ENCODE results near the gene CPHXL2. TPM values are rescaled to one million over a fixed set of nuclear protein-coding genes. Genes with fewer than 3 reads are reported as not detected.
A peak's percentile ranks its signal among the peaks of the same experiment; 100 is the strongest.

CPHXL2 gene
- total RNA-seq, 1 donor: not detected

DNA sequence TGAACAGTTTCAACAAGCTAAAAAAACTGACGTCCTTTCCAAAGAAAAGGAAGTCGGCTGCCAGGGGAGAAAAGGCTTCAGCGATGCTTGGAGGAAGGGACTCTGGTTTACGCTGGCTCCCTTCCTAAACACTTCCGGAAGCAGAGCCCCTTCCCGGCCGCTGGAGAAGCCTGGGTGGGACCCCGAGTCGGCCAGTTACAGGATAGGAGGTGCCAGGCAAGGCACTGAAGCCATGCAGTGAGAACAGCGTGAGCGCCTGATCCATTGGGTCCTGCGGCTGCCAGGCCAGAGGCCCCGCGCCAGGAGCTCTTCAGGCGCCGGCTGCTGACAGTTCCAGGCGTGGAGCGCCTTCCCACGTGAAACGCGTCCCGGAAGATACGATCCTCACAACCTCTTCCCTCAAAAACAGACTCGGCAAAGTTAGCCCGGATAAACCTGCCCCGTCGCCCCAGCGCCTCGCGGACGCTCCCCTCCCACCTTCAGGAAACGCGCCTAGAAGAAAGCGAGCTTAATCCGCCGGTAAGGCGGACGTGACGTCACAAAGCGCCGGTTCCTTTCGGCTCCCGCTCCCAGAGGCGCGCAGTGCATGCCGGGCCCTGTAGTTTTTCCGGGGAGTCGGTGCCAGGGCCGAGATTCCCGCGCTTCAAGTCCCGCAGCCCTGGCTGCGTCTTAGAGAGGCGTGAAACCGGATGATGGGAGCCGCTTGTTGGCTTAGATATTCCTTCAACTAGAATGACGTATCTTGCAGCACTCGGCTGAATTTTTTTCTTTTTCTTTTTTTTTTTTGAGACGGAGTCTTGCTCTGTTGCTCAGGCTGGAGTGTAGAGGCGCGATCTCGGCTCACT lies 53.8 kb downstream of the CPHXL2 start, which contains the start of gene ADAT1:
TSS of gene ADAT1 (minus strand) at position 521 of the 845 bp plus-strand sequence. CDS start 2,482 bp downstream, outside the sequence.
- no peak for TF ChIP-seq CTCF (IDR thresholded peaks at IDR 0.05; ENCODE audit: insufficient read depth, low read depth, low read length)
- DNase-seq (ENCODE audit: low read depth): peak; percentile 99
- peak within 1 kb of the TSS; percentile 67 for H3K4me3 ChIP-seq (ENCODE audit: low read depth, low read length)

DNA sequence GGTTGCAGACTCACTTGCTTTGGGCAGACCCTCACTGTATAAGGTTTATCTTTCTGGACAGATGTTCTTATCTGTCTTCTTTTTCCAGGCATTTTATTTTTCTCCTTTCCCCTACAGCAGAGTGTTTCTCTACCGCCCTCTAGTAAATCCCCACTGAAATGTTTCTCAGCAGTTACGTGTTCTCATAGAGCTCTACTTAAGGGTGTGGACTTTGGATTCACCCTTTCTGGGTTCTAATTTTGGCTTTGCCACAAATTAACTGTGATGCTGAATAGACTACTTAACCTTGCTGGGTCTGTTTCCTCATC lies 55.7 kb downstream of the CPHXL2 start:
- peak; percentile 67 for DNase-seq (ENCODE audit: low read depth)
- H3K4me3 ChIP-seq (ENCODE audit: low read depth, low read length): no peak overlapping the region
- peak; percentile 66 for TF ChIP-seq CTCF (IDR thresholded peaks at IDR 0.05; ENCODE audit: insufficient read depth, low read depth, low read length)

DNA sequence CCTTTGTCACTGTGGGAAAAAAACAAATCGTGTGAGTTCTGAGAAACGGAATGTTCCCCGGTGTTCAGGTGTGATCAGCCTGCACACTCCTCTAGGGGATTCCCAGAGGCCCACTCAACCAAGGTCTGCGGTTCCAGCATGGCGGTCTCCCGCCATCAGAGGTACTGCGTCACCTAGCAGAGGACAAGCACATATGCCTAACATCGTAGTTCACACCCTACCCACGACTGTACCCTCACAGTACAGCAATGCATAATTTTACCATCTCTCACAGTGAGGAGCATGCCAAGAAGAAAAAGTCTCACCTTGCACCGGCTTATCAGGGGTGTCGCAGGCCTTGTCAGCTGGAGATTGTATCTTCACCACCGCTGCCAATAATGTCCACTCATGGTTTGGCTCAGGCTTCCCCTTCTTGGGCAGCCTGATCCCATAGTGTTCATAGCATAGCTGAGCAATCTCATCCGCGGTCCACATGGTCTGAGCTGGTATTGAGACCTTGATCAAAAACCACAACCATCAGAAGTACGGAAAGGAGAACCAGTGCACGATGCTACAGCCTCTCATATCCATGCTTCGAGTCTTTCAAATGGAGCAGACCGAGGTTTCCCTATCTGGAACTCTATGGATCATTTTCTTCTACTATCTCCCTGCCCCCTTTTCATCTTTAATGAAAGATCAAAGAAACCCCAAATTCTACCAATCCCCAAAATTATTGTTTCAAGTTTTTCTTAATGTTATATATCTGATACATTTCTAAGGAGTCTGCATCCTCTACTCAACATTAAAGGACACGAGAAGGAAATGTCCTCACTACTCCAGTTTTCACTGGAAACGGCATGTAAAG lies 56.3 kb downstream of the CPHXL2 start:
- H3K4me3 ChIP-seq (ENCODE audit: low read depth, low read length): no peak overlapping the region
- TF ChIP-seq CTCF (IDR thresholded peaks at IDR 0.05; ENCODE audit: insufficient read depth, low read depth, low read length): no peak
- no peak for DNase-seq (ENCODE audit: low read depth)

DNA sequence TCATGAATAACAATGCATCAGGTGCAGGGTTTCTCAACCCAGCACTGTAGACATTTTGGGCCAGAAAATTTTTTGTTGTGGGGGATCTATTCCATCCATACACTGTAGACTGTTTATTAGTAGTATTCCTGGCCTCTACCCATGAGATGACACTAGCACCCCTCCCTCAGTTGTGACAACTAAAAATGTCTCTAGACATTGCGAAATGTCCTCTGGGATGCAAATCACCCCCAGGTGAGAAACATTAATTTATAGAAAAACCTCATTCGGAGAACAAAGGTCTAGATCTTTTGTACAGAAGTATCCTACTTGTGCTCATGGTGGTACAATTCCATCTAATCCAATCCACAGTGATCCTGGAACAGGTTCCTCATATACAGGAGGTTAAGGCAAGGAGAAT lies 58.0 kb downstream of the CPHXL2 start:
- no peak for TF ChIP-seq CTCF (IDR thresholded peaks at IDR 0.05; ENCODE audit: insufficient read depth, low read depth, low read length)
- DNase-seq (ENCODE audit: low read depth): no peak
- no peak overlapping the region for H3K4me3 ChIP-seq (ENCODE audit: low read depth, low read length)

DNA sequence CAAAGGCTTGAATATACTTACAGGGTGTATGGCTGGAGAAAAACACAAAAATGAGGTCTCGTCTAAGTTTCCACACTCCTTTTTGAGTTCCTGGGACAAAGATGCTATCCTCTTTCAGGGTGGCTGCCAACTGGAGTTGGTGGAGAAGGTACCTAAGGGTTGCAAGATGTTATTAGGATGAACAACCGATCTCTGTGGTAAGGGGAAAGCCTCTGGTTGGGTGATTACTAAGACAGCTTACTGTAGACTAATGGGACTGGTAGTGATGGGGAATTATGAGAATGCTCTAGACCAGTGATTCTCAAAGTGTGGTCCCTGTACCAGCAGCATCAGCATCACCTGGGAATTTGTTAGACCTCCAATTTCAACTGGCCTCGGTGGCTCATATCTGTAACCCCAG lies 59.7 kb downstream of the CPHXL2 start:
- no peak for TF ChIP-seq CTCF (IDR thresholded peaks at IDR 0.05; ENCODE audit: insufficient read depth, low read depth, low read length)
- no peak for DNase-seq (ENCODE audit: low read depth)
- H3K4me3 ChIP-seq (ENCODE audit: low read depth, low read length): no peak overlapping the region

GRCh38 chr16:75616521-75617010 lies 60.2 kb downstream of the CPHXL2 start:
- H3K4me3 ChIP-seq (ENCODE audit: low read depth, low read length): no peak overlapping the region
- TF ChIP-seq CTCF (IDR thresholded peaks at IDR 0.05; ENCODE audit: insufficient read depth, low read depth, low read length): no peak
- no peak for DNase-seq (ENCODE audit: low read depth)
